IMR-90 (cell line): Measurements from ENCODE around the gene MRPL21. TPM values are rescaled to one million over a fixed set of nuclear protein-coding genes. Genes with fewer than 3 reads are reported as not detected.

Experiments used
- ATAC-seq: fragments of 200-7000 bp; cut with Tn5 transposase; 2 replicates; pipeline ENCODE4 v1.9.1; 2020; ENCODE audit warnings: low read depth, mild to moderate bottlenecking, moderate library complexity
- BruUV-seq: library from RNA; stranded (reverse); fragments of 400-500 nt; replicated peaks from 2 replicates; lab custom pipeline; 2021; lab: Mats Ljungman, UMichigan
- CTCF ChIA-PET: fragments of 300-600 bp; formaldehyde crosslinking; extraction: SDS; loops from one replicate; lab custom pipeline; 2021; ENCODE audit warnings: antibody characterized with exemption; lab: Yijun Ruan, JAX
- POLR2A ChIA-PET: fragments of 300-600 bp; sonication (Branson Sonifier 250); formaldehyde crosslinking; loops from one replicate; lab custom pipeline; 2022; ENCODE audit warnings: antibody characterized with exemption; ENCODE audit not compliant: unreplicated experiment; lab: Charles Lee
- DNase-seq: peaks from one replicate; pipeline ENCODE4 v3.0.0; 2013
- H2AFZ ChIP-seq: replicated peaks from 2 replicates; pipeline ENCODE3; 2013; ENCODE audit warnings: low read length, mild to moderate bottlenecking; ENCODE audit not compliant: poor library complexity
- H2AK5ac ChIP-seq: 2 replicates; pipeline ENCODE4 v1.6.1; 2013; ENCODE audit warnings: low read depth, low read length, inconsistent platforms
- H2AK9ac ChIP-seq: replicated peaks from 2 replicates; pipeline ENCODE3; 2013; ENCODE audit warnings: mild to moderate bottlenecking, low read depth, low read length, moderate library complexity; ENCODE audit not compliant: poor library complexity
- H2BK120ac ChIP-seq: 2 replicates; pipeline ENCODE4 v1.6.1; 2013; ENCODE audit warnings: low read depth, low read length, inconsistent platforms
- H2BK15ac ChIP-seq: 3 replicates; pipeline ENCODE4 v1.6.1; 2013; ENCODE audit warnings: low read depth, low read length, inconsistent platforms
- H2BK20ac ChIP-seq: 2 replicates; pipeline ENCODE4 v1.6.1; 2013; ENCODE audit warnings: low read depth, mild to moderate bottlenecking, inconsistent platforms, low read length, moderate library complexity
- H2BK5ac ChIP-seq: 2 replicates; pipeline ENCODE4 v1.6.1; 2013; ENCODE audit warnings: mild to moderate bottlenecking, low read depth, low read length, inconsistent platforms; ENCODE audit not compliant: poor library complexity, severe bottlenecking
- H3K14ac ChIP-seq: replicated peaks from 2 replicates; pipeline ENCODE4 v1.6.1; 2013; ENCODE audit warnings: low read depth, low read length, inconsistent platforms
- H3K18ac ChIP-seq: 2 replicates; pipeline ENCODE4 v1.6.1; 2013; ENCODE audit warnings: low read depth, low read length, control low read depth
- H3K23ac ChIP-seq: 2 replicates; pipeline ENCODE4 v1.6.1; 2013; ENCODE audit warnings: low read depth, low read length, inconsistent platforms
- H3K27ac ChIP-seq: 2 replicates; pipeline ENCODE4 v1.5.1; 2013; ENCODE audit warnings: mild to moderate bottlenecking, control low read depth, low read length; ENCODE audit not compliant: insufficient read depth
- H3K27me3 ChIP-seq: 2 replicates; pipeline ENCODE4 v1.6.1; 2013; ENCODE audit warnings: low read length; ENCODE audit not compliant: control insufficient read depth, insufficient read depth
- H3K36me3 ChIP-seq: 2 replicates; pipeline ENCODE4 v1.6.1; 2013; ENCODE audit warnings: low read length, mixed read lengths; ENCODE audit not compliant: control insufficient read depth, insufficient read depth
- H3K4ac ChIP-seq: 2 replicates; pipeline ENCODE4 v1.6.1; 2013; ENCODE audit warnings: low read depth, low read length, inconsistent platforms
- H3K4me1 ChIP-seq: 2 replicates; pipeline ENCODE4 v1.6.1; 2013; ENCODE audit warnings: low read length, mixed read lengths; ENCODE audit not compliant: control insufficient read depth, insufficient read depth
- H3K4me2 ChIP-seq: 2 replicates; pipeline ENCODE4 v1.6.1; 2013; ENCODE audit warnings: low read depth, mild to moderate bottlenecking, control low read depth, low read length, moderate library complexity
- H3K4me3 ChIP-seq: 2 replicates; pipeline ENCODE4 v1.5.1; 2013; ENCODE audit warnings: low read depth, mild to moderate bottlenecking, control low read depth, low read length, moderate library complexity; ENCODE audit not compliant: insufficient read depth
- H3K56ac ChIP-seq: 2 replicates; pipeline ENCODE4 v1.6.1; 2013; ENCODE audit warnings: low read length, inconsistent platforms; ENCODE audit not compliant: insufficient read depth; ENCODE audit errors: extremely low read depth
- H3K79me1 ChIP-seq, 2 experiments: 2 replicates each; pipeline ENCODE4 v1.6.1; 2013; ENCODE audit warnings: low read length in 2 of 2, inconsistent platforms in 1 of 2, low read depth in 1 of 2
- H3K9ac ChIP-seq: 2 replicates; pipeline ENCODE4 v1.6.1; 2013; ENCODE audit warnings: low read depth, low read length, control low read depth
- H3K9me1 ChIP-seq: 2 replicates; pipeline ENCODE4 v1.6.1; 2013; ENCODE audit warnings: low read length, inconsistent platforms; ENCODE audit not compliant: insufficient read depth
- H3K9me3 ChIP-seq: 2 replicates; pipeline ENCODE4 v1.6.1; 2013; ENCODE audit warnings: low read length; ENCODE audit not compliant: control insufficient read depth, insufficient read depth
- H4K20me1 ChIP-seq: 2 replicates; pipeline ENCODE4 v1.6.1; 2013; ENCODE audit warnings: low read length, inconsistent platforms; ENCODE audit not compliant: insufficient read depth
- H4K5ac ChIP-seq: 2 replicates; pipeline ENCODE4 v1.6.1; 2013; ENCODE audit warnings: mild to moderate bottlenecking, low read depth, low read length, control low read depth
- H4K8ac ChIP-seq, 2 experiments: 2 replicates each; pipeline ENCODE4 v1.6.1; 2013; ENCODE audit warnings: low read depth in 2 of 2, low read length in 2 of 2, control low read depth in 1 of 2, inconsistent platforms in 1 of 2
- H4K91ac ChIP-seq: 2 replicates; pipeline ENCODE4 v1.6.1; 2013; ENCODE audit warnings: low read depth, low read length, inconsistent platforms; ENCODE audit not compliant: insufficient read depth
- CHD1 ChIP-seq: IDR thresholded peaks from 2 replicates; pipeline ENCODE4 v1.6.1; 2012; ENCODE audit warnings: low read depth, low read length, improper control_type of control experiment
- CTCF ChIP-seq: conservative IDR thresholded peaks from 2 replicates; pipeline ENCODE4 v1.5.1; 2012; ENCODE audit warnings: mild to moderate bottlenecking, low read depth, low read length, improper control_type of control experiment
- ELK1 ChIP-seq: fragments of 150-350 bp; IDR thresholded peaks from 2 replicates; pipeline ENCODE4 v1.6.1; 2016; ENCODE audit warnings: low read depth, mild to moderate bottlenecking, low read length, moderate library complexity, borderline replicate concordance
- MAFK ChIP-seq: IDR thresholded peaks from 2 replicates; pipeline ENCODE4 v1.6.1; 2012; ENCODE audit warnings: low read depth, low read length, improper control_type of control experiment
- POLR2A ChIP-seq: IDR thresholded peaks from 2 replicates; pipeline ENCODE4 v1.6.1; 2012; ENCODE audit warnings: mild to moderate bottlenecking, low read depth, low read length
- RCOR1 ChIP-seq: IDR thresholded peaks from 2 replicates; pipeline ENCODE4 v1.6.1; 2012; ENCODE audit warnings: mild to moderate bottlenecking, low read length, improper control_type of control experiment; ENCODE audit not compliant: insufficient replicate concordance
- SMC3 ChIP-seq: fragments of 150-350 bp; IDR thresholded peaks from 2 replicates; pipeline ENCODE4 v1.6.1; 2016; ENCODE audit warnings: low read depth, mild to moderate bottlenecking, antibody characterized with exemption, low read length, moderate library complexity
- USF2 ChIP-seq: fragments of 150-350 bp; IDR thresholded peaks from 2 replicates; pipeline ENCODE4 v1.6.1; 2017; ENCODE audit warnings: mild to moderate bottlenecking, antibody characterized with exemption, low read length, low read depth
- WGBS, 2 experiments: methylation state at CpG; one replicate each; pipeline versions ENCODE4 v1.1.5 to v1.1.7; 2013; ENCODE audit warnings: missing lambda C conversion rate in 2 of 2; ENCODE audit not compliant: insufficient read length in 1 of 2; ENCODE audit errors: extremely low coverage in 2 of 2; 5-methylcytosine and 5-hydroxymethylcytosine counted together
- dilution Hi-C: fragments of 300-500 bp; cut with HindIII; formaldehyde crosslinking; loops from one replicate; pipeline ENCODE4 v1.14.3; 2018; ENCODE audit warnings: low sequenced_read_pairs; ENCODE audit not compliant: unreplicated experiment
- in situ Hi-C: fragments of 300-500 bp; cut with MboI; formaldehyde crosslinking; loops from 3 replicates; pipeline ENCODE4 v1.14.3; 2019; ENCODE audit warnings: low sequenced_read_pairs, inconsistent platforms, mixed read lengths
- intact Hi-C: fragments of 100-400 bp; cut with micrococcal nuclease; formaldehyde crosslinking; loops from 2 replicates; pipeline ENCODE4 v1.10.0; 2022
- polyA plus RNA-seq, 3 experiments: library from polyadenylated mRNA; depleted of rRNA; stranded (reverse); fragments of >200 nt; gene quantifications; 2 replicates each; pipeline ENCODE4 v1.2.3, GENCODE V29; 2012; ENCODE audit warnings: low replicate concordance in 1 of 3
- total RNA-seq: library from RNA; depleted of rRNA; stranded (reverse); fragments of >200 nt; gene quantifications from 2 replicates; pipeline ENCODE4 v1.2.3, GENCODE V29; 2012

MRPL21 gene
- total and polyA plus RNA-seq, 2 of the 4 experiments (the other 2 are of a cell fraction), result 19.2 to 26.3 TPM

GRCh38 chr11:68938088-68938487 lies 34.5 kb upstream of the MRPL21 start:
- H2AK5ac ChIP-seq, result no peak overlapping the region
- no peak overlapping the region for H4K5ac ChIP-seq
- BruUV-seq, result no TSS peak
- H2BK20ac ChIP-seq, result no peak overlapping the region
- no peak overlapping the region for H3K18ac ChIP-seq
- dilution Hi-C loops (no loop called here), in situ Hi-C loops (loop anchor here (25.0 kb wide), 1 partner anchor 724 kb away; no protein-coding TSS in a partner anchor), intact Hi-C loops (no loop called here)
- CTCF ChIA-PET, result no interaction called here
- H3K4me2 ChIP-seq, result no peak overlapping the region
- H2AK9ac ChIP-seq, result no peak overlapping the region
- H3K4me3 ChIP-seq, result no peak overlapping the region
- H3K36me3 ChIP-seq, result peaks cover 66% of the 10 kb centered on the region
- no peaks in the 10 kb centered on the region for H3K27me3 ChIP-seq
- DNase-seq (no peak), ATAC-seq (no peak)
- H4K91ac ChIP-seq, result no peak overlapping the region
- POLR2A ChIA-PET, result no interaction called here
- no peaks in the 10 kb centered on the region for H3K9me3 ChIP-seq
- no peak overlapping the region; the same call in 1 of the 2 replicates for H3K56ac ChIP-seq
- H2BK15ac ChIP-seq, result no peak overlapping the region
- no peak overlapping the region for H3K23ac ChIP-seq
- no peak overlapping the region for H2AFZ ChIP-seq
- H3K79me1 ChIP-seq, result no peaks in the 10 kb centered on the region
- no peak overlapping the region for H3K4ac ChIP-seq
- no peak overlapping the region for H3K14ac ChIP-seq
- TF ChIP-seq USF2 (no peak), ELK1 (no peak), SMC3 (no peak), RCOR1 (no peak), CHD1 (no peak), CTCF (no peak), POLR2A (no peak), MAFK (no peak)
- no peak overlapping the region for H4K8ac ChIP-seq
- 93% methylated on average over 8 of the region's 18 CpGs; no CpG with 5 or more reads in 1 of the 2 experiments for WGBS, 2 experiments
- H3K9me1 ChIP-seq, result 0 out of 2 replicates have a peak, but pooled peaks cover 4% of the 10 kb centered on the region
- H2BK120ac ChIP-seq, result no peak overlapping the region
- no peaks in the 10 kb centered on the region for H4K20me1 ChIP-seq
- no peak overlapping the region for H3K9ac ChIP-seq
- H2BK5ac ChIP-seq, result no peak overlapping the region
- H3K4me1 ChIP-seq, result peaks cover 8% of the 10 kb centered on the region; the same call in 1 of the 2 replicates
- H3K27ac ChIP-seq, result no peak overlapping the region
